Muscle of arm (tissue), 14 donors: ENCODE measurements around the gene DYNLRB2. TPM values are rescaled to one million over a fixed set of nuclear protein-coding genes. Genes with fewer than 3 reads are reported as not detected.

Experiments
- DNase-seq: peaks from one replicate; pipeline ENCODE4 v3.0.0-alpha.2; 2013
- long read RNA-seq, 11 donors: transcript quantifications; one replicate each; lab custom pipeline, GENCODE V29; 2026
- polyA plus RNA-seq, 12 donors: library from polyadenylated mRNA; unstranded; fragments of 120-200 nt; gene quantifications; one replicate each; pipeline ENCODE4 v1.2.1, GENCODE V29; 2013; ENCODE audit not compliant: insufficient read length in 12 of 12

The DYNLRB2 gene
- polyA plus RNA-seq = 1 to 10 TPM in 3 of 12 donors, under 1 TPM in 7, not detected in 2; 0.22 to 1.2 (median 0.66) TPM
- long read RNA-seq, donor 1 = 0 reads
- long read RNA-seq, donor 2 = 0 reads
- long read RNA-seq, donor 3 = 0 reads
- long read RNA-seq, donor 4 = 0 reads
- long read RNA-seq, donor 5 = 0 reads
- long read RNA-seq, donor 6 = 0 reads
- long read RNA-seq, donor 7 = 0 reads
- long read RNA-seq, donor 8 = 0 reads
- long read RNA-seq, donor 9 = 0 reads
- long read RNA-seq, donor 10 = 0 reads
- long read RNA-seq, donor 11, partial matches to known transcripts = 0 of 1 reads
- long read RNA-seq, donor 11, other reads (novel, unspliced or antisense) = 0 of 1 reads

- DNase-seq = peak; percentile 93
These were observed at the start of gene DYNLRB2 for GRCh38 chr16:80540516-80541305. DYNLRB2 (plus strand) TSS chr16:80540993; CDS start chr16:80541077, 84 bp downstream.

GRCh38 chr16:80500116-80500859, 40.5 kb upstream of the DYNLRB2 start:
- DNase-seq = no peak

- no peak for DNase-seq
These were observed 39.8 kb upstream of the DYNLRB2 start for GRCh38 chr16:80500961-80501525.

DNA sequence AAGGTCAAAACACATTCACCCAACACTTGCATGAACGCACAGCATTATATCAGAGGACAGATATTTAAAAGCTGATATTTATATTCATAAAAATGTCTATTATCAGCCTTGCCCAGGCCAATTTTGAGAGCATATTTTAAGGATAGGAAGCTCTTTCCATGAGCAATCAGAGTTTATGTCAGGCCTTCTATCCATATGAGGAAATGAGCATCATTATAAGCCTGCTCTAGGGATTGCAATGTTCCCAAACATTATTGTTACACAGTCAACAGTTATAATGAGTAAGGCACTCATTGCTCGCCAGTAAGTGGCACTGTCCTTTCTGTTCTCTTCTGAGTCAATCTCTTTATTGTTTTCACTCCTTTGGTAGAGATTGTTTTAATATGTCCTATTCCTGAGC, 37.7 kb upstream of the DYNLRB2 start:
- no peak for DNase-seq

DNA sequence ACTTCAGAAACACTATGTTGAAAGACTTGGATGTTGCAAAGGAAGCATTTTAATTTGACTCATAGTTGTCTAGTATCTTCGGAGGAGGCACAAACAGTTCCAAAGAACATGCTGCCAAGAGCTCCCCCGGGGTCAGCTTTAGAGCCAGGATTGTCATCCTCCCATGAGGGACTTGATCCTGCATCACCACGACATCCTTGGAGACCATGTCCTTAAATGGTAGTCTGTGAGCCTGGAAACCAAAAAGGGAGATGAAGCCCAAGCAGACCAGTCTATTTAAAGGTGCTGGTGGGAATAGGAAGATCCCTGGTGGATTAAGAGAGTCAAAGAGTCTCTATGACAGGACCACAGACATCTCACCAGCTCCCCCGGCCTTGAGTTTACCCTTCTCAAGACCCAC, 33.3 kb upstream of the DYNLRB2 start:
- DNase-seq = no peak

- no peak for DNase-seq
These were observed 30.9 kb upstream of the DYNLRB2 start for GRCh38 chr16:80509872-80510271.

DNA sequence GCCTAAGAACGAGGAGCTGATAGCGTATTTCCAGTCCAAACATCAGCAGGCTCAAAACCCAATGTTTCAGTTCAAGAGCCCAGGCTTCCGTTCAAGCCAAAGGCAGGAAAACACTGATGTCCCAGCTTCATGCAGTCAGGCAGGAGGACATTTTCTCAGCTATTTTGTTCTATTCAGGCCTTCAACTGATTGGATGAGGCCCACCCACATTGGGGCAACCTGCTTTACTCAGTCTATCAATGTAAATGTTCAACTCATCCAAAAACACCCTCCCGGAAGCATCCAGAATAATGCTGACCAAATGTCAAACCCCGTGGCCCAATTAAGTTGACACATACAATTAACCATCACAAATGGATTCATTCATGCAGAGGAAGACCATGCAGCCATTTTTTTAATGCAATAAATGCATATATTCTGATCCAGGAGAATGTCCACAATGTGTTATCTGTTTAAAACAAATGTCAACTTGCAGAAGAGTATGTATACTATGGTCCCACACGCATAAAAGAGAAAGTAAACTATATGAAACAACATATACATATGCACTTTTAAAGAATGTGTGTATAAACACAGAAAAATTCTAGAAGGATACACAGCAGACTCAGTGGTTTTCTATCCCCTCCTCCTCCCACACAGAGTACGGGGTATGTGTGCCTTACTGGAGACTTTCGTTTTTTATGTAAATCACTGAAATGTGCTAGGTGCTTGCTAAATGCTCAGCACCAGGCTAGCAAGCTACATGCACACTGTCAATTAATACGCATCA, 28.8 kb upstream of the DYNLRB2 start:
- DNase-seq = no peak

- no peak for DNase-seq
These were observed 28.3 kb upstream of the DYNLRB2 start for GRCh38 chr16:80512593-80512853.

- no peak for DNase-seq
These were observed 25.4 kb upstream of the DYNLRB2 start for GRCh38 chr16:80515374-80515773.

- DNase-seq = no peak
These were observed 22.9 kb upstream of the DYNLRB2 start for GRCh38 chr16:80517846-80518245.

DNA sequence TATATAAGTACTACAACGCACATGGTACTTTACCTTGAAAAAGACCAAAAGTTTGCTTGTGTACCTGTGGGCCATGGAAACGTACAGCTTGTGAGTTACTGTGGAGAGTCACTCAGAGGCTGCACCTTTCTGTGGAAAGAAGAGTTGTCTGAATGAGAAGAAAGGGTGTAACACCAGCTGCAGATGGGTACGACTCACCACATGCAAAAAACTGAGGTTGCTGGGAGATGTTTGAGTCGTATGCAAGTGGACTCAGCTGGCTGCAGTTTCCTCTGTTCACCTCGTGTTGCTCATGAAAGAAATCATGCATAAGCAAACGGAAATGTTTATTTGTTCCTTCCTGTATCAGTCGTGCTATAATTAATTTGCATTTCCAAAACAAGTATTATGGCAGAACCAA, 22.4 kb upstream of the DYNLRB2 start:
- DNase-seq = no peak

DNA sequence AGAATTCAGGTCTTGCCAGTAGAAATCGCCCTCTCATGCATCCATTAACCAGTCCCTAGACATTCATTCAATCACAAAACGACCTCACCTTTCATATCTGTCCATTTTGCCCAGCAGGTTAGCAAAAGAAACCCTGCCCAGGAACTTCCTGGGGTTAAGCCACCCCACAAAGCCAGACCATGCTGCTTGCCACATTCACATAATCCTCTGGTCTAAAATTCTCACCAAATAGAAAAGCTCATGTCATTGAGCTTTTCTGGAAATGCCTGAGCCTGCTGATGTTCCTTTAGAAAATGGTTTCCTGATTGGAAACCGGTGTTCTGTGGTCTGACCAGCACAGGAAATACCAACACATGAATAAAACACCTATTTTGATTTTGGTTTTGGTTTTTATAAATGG, 21.6 kb upstream of the DYNLRB2 start:
- no peak for DNase-seq

GRCh38 chr16:80525420-80525819, 15.4 kb upstream of the DYNLRB2 start:
- DNase-seq = no peak

GRCh38 chr16:80526418-80527061, 14.3 kb upstream of the DYNLRB2 start:
- DNase-seq = peak; percentile 73

DNA sequence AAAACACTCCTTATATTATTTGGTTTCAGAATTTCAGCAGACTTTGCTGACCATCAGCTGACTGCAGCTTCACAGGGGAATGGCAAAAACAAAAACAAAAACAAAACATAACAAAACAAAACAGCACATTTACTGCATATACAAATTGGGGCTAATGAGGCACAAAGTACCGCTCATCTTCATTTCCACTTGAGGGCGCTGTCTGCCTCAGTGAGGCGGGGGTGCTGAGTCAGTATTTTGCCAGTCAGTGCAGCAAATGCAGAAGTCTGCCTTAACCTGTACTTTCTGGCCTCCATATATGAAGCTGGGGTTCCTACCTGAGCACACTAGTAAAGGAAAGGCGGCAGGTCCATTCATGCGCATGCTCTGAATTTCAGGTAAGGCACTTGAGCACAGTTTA, 13.5 kb upstream of the DYNLRB2 start:
- no peak for DNase-seq

- no peak for DNase-seq
These were observed 10.3 kb upstream of the DYNLRB2 start for GRCh38 chr16:80530479-80530878.

- no peak for DNase-seq
These were observed 4.6 kb upstream of the DYNLRB2 start for GRCh38 chr16:80536238-80536637.

- no peak for DNase-seq
These were observed 507 bp downstream of the DYNLRB2 start for GRCh38 chr16:80541306-80541694.

DNA sequence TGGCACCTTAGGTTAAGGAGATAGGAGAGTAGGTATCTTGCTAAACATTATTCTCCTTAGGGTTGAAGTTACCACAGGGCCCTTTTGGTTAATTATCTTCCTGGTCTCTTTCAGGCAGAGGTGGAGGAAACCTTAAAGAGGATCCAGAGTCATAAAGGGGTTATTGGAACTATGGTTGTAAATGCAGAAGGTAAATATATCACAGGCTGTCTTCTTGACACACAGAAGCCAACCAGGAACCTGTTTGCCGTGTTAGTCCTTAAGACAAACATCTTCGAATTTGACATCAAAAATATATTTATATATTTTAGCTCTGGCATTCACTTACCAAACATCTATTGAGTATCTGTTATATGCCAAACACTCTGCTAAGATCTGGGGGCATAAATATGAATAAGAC, 2.4 kb downstream of the DYNLRB2 start:
- DNase-seq = no peak

DNA sequence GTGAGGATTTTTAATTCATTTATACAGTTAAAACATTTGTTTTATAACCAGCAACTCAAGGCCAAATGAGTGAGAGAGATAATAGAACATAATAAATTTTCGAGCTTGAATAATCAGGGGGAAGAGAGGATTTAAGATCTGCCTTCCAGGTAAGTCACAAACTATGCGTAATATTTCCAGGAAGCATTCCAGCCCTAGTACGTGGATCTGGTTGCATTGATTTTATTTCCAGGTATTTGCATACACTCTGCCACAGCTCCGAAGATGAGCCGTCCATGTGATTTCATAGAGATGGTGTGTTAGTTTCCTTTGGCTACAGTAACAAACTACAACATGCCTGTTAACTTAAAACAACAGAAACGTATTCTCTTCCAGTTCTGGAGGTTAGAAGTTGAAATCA, 3.5 kb downstream of the DYNLRB2 start:
- no peak for DNase-seq

DNA sequence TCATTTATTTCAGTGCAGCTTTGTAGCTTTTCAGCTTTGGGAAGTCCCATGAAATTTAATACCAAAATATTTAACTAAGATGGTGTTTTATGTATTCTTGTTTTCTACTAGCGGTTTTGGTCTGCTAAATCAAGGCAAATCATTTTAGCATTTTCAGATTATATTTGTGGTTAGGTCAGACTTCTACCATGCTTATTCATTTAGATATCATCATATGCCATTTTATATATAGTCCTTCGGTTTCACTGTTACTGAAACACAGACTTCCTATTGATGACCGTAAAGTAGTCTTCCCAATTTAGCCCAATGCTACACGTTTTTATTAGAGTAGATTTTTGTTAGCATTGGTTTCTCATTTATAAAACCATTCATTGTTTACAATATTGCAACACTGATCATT, 5.5 kb downstream of the DYNLRB2 start:
- no peak for DNase-seq
